ENCODE results near the gene MED25. TPM values are rescaled to one million over a fixed set of nuclear protein-coding genes. Genes with fewer than 3 reads are reported as not detected.

Gene MED25
- total and polyA plus RNA-seq, 2 of the 4 experiments (the other 2 are of a cell fraction): 4.7 to 38.5 TPM

GRCh38 chr19:49852631-49853126, 34.6 kb downstream of the MED25 start:
- H4K20me1 ChIP-seq (ENCODE audit: insufficient read depth, low read length): peaks cover 69% of the 10 kb centered on the region
- H3K56ac ChIP-seq (ENCODE audit: extremely low read depth, insufficient read depth, low read length): no peak overlapping the region
- peaks cover 13% of the 10 kb centered on the region for H3K9me1 ChIP-seq (ENCODE audit: insufficient read depth, low read length)
- H3K23ac ChIP-seq (ENCODE audit: low read depth, low read length): peak overlapping the region; percentile 87
- H3K4me2 ChIP-seq (ENCODE audit: low read depth, low read length): peak overlapping the region; percentile 94
- no peak overlapping the region for H2BK20ac ChIP-seq (ENCODE audit: low read depth, low read length)
- H3K79me1 ChIP-seq (ENCODE audit: low read depth in 1 of 2, low read length in 2 of 2): peaks cover 25 to 83% of the 10 kb centered on the region in 2 experiments
- H4K8ac ChIP-seq (ENCODE audit: low read depth in 2 of 2, low read length in 2 of 2): no peak overlapping the region
- H3K4me3 ChIP-seq (ENCODE audit: insufficient read depth, low read depth, low read length): peak overlapping the region; percentile 60; the same call in 1 of the 2 replicates
- 40% methylated on average over 1 of the region's 14 CpGs; no CpG with 5 or more reads in 1 of the 2 experiments for WGBS, 2 experiments (ENCODE audit: extremely low coverage in 2 of 2, insufficient read length in 1 of 2)
- H3K4me1 ChIP-seq (ENCODE audit: control insufficient read depth, insufficient read depth, low read length): peaks cover 16% of the 10 kb centered on the region
- intact Hi-C loops (cut with micrococcal nuclease): no loop called here
- H2AK5ac ChIP-seq (ENCODE audit: low read depth, low read length): no peak overlapping the region
- no peak overlapping the region for H2BK15ac ChIP-seq (ENCODE audit: low read depth, low read length)
- POLR2A ChIA-PET (ENCODE audit: unreplicated experiment): no interaction called here
- no peaks in the 10 kb centered on the region for H3K27me3 ChIP-seq (ENCODE audit: control insufficient read depth, insufficient read depth, low read length)
- no peak overlapping the region for H2BK120ac ChIP-seq (ENCODE audit: low read depth, low read length)
- no peak overlapping the region for H2AFZ ChIP-seq (replicated peaks; ENCODE audit: low read length, poor library complexity)
- ATAC-seq (ENCODE audit: low read depth) (no peak), DNase-seq (peak; percentile 22)
- H3K9me3 ChIP-seq (ENCODE audit: control insufficient read depth, insufficient read depth, low read length): no peaks in the 10 kb centered on the region
- no peak overlapping the region for H3K27ac ChIP-seq (ENCODE audit: insufficient read depth, low read length)
- H4K5ac ChIP-seq (ENCODE audit: low read depth, low read length): no peak overlapping the region
- H2AK9ac ChIP-seq (replicated peaks; ENCODE audit: low read depth, low read length, poor library complexity): peak overlapping the region; percentile 81
- peak overlapping the region; percentile 74; the same call in 1 of the 2 replicates for H3K14ac ChIP-seq (replicated peaks; ENCODE audit: low read depth, low read length)
- H3K36me3 ChIP-seq (ENCODE audit: control insufficient read depth, insufficient read depth, low read length): peaks cover 36% of the 10 kb centered on the region
- BruUV-seq (replicated peaks): TSS peak; percentile 68
- no peak overlapping the region for H4K91ac ChIP-seq (ENCODE audit: insufficient read depth, low read depth, low read length)
- H3K9ac ChIP-seq (ENCODE audit: low read depth, low read length): no peak overlapping the region
- TF ChIP-seq CTCF (conservative IDR thresholded peaks at IDR 0.05; ENCODE audit: low read depth, low read length) (no peak), USF2 (IDR thresholded peaks at IDR 0.05; ENCODE audit: low read depth, low read length) (no peak), ELK1 (IDR thresholded peaks at IDR 0.05; ENCODE audit: borderline replicate concordance, low read depth, low read length) (no peak), POLR2A (IDR thresholded peaks at IDR 0.05; ENCODE audit: low read depth, low read length) (no peak), NFE2L2 (IDR thresholded peaks at IDR 0.05; ENCODE audit: low read depth, low read length) (no peak), SMC3 (IDR thresholded peaks at IDR 0.05; ENCODE audit: low read depth, low read length) (no peak), BHLHE40 (IDR thresholded peaks at IDR 0.05; ENCODE audit: low read depth, low read length) (no peak), CEBPB (IDR thresholded peaks at IDR 0.05; ENCODE audit: low read depth, low read length) (no peak), RCOR1 (IDR thresholded peaks at IDR 0.05; ENCODE audit: insufficient replicate concordance, low read length) (no peak), MXI1 (IDR thresholded peaks at IDR 0.05; ENCODE audit: borderline replicate concordance, low read depth, low read length) (no peak), MAZ (IDR thresholded peaks at IDR 0.05; ENCODE audit: borderline replicate concordance, low read depth, low read length) (no peak), RFX5 (IDR thresholded peaks at IDR 0.05; ENCODE audit: low read depth, low read length) (no peak), FOS (IDR thresholded peaks at IDR 0.05; ENCODE audit: low read depth, low read length) (no peak), CHD1 (IDR thresholded peaks at IDR 0.05; ENCODE audit: low read depth, low read length) (no peak), RAD21 (IDR thresholded peaks at IDR 0.05; ENCODE audit: low read length) (no peak)
- in situ Hi-C loops (cut with MboI; ENCODE audit: low sequenced_read_pairs): loop anchor here (10.0 kb wide), 1 partner anchor 168 kb away; the partner anchor contains the start of gene ADM5
- no peak overlapping the region for H3K18ac ChIP-seq (ENCODE audit: low read depth, low read length)
- no peak overlapping the region for H2BK5ac ChIP-seq (ENCODE audit: low read depth, low read length, poor library complexity, severe bottlenecking)
- dilution Hi-C loops (cut with HindIII; ENCODE audit: low sequenced_read_pairs, unreplicated experiment): no loop called here
- H3K4ac ChIP-seq (ENCODE audit: low read depth, low read length): no peak overlapping the region
- CTCF ChIA-PET: interaction anchor here (0.7 kb wide), 1 partner anchor 12 kb away, joined by 3 read pairs; no protein-coding TSS in a partner anchor

Measured in IMR-90 (cell line).